ENCODE measurements around the gene CLK2. TPM values are rescaled to one million over a fixed set of nuclear protein-coding genes. Genes with fewer than 3 reads are reported as not detected.
"Not testable (repeated sequence)": the region's sequence is repeated elsewhere in the genome, so short reads cannot be mapped to it uniquely, and the experiment has no call there.

Gene CLK2
- polyA plus RNA-seq, 1 donor: 45.2 TPM

GRCh38 chr1:155296661-155297060 is 23.4 kb upstream of the CLK2 start:
- no peak for DNase-seq

DNA sequence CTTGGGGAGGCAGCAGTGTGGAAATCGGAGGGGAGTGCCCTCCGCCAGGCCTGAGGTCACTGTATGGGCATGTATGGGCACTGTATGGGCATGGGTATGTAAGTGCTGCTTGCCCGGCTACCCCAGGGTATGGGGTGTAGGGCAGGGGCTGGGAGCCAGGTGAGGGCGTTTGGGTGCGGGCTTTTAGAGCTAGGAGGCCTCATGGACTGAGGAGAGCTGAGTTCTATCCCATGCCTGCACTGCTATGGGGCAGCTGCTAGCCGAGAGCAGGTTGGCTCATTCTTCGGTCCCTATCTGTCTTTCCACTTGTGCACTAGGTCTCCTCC is 22.6 kb upstream of the CLK2 start:
- DNase-seq: no peak

DNA sequence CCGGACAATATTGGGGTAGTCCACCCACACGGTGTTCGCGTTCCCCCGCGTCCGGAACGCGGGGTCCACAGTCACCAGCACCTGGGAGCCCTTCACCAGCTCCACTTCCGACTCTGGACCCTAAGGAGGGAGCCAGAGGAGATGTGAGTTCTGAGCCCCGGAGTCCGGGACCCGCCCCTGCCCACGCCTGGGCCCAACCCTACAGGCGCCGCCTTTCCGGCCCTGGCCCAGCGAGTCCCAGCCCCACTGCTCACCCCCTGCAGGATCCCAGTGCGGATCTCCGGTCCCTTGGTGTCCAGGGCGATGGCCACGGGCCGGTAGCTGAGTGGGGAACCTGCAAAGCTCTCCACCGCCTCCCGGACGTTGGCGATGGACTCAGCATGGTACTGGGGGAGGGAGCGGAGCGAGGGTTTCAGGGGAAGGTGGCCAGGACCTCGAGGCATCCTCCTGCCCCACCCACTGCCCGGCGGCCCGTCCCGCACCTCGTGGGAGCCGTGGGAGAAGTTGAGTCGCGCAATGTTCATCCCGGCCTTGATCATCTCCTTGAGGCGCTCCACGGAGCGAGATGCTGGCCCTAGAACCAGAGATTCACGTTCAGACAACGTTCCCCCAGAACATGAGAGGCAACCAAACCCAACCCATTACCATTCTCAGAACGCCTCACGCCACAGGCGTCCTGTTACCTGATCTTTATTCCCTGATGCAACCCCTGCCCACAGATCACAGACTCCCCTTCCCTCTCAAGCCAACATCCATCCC is 22.1 kb upstream of the CLK2 start:
- no peak for DNase-seq

DNA sequence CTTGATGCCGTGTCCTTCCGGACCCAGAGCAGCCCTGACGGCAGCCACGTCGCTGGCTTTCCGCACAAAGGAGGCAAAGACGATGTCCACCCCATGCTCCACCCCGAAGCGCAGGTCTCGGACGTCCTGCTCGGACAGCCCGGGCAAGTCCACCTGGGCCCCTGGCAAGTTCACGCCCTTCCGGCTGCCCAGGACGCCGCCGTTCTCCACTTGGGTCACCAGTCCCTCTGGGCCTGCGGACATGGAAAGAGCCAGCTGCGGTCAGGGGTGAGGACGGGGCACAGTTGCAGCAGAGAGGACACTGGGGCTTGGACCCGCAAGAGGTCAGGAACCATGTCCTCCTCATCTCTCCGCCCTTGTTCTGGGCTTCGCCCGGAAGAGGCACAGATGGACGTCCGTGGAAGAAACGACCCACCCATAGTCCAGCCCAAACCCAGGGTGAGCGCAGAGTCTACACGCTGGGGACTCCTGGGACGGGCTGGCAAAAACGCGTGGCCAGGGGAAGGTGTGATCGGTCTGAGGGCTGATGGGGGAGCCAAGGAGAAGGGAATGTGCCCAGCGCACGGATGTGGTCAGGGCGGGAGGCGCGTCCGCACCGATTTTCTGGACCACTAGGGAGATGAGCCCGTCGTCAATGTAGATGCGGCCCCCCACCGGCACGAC is 21.3 kb upstream of the CLK2 start:
- DNase-seq: no peak

GRCh38 chr1:155293086-155293749 is 19.9 kb upstream of the CLK2 start:
- no peak for DNase-seq

DNA sequence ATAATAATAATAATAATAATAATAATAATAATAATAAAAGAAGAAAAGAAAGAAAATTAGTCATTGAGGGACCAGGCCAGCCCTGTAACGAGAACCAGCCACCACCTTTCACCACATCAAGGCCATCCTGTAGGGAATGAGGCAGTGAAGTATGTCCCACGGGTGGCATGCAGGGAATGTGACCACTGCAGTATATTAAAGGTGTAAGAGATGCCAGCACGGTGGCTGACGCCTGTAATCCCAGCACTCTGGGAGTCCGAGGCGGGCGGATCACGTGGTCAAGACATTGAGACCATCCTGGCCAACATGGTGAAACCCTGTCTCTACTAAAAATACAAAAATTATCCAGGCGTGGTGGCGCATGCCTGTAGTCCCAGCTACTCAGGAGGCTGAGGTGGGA is 17.7 kb upstream of the CLK2 start:
- DNase-seq: not testable (repeated sequence)

DNA sequence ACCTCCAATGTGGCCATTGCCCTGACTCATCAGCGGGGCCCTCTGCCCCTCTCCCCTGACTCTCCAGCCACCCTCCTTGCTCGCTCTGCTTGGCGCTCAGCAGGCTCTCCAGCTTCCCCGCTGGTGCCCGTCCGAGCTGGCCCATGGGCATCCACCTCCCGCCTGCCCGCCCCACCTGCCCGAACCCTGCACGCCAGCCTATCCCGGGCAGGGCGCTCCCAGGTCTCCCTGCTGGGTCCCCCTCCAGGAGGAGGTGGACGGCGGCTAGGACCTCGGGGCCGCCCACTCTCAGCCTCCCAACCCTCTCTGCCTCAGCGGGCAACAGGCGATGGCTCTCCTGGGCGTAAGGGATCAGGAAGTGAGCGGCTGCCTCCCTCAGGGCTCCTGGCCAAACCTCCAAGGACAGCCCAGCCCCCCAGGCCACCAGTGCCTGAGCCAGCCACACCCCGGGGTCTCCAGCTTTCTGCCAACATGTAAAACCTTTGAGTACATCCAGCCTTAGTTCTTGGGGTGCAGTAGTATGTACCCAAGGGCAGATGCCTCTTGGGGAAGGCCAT is 14.8 kb upstream of the CLK2 start:
- no peak for DNase-seq

DNA sequence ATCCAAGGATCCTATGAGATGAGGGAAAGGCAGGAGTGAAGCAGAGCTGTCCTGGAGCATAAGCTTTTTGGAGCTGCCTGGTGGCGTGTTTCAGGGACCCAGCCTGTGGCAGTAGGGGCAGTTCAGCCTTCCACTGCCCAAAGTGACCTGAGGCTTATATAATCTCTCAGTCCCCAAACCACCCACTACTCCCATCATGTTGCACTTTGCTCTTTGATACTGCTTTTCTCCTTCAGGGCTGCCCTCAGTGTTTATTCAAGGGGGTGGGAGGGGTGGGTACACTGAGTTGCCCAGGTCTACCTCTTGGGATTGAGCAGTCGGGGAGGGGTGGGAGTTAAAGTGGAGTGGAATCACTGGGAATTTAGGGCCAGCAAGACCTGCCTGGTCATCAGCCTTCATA is 13.2 kb upstream of the CLK2 start:
- no peak for DNase-seq

GRCh38 chr1:155285631-155286044 is 12.3 kb upstream of the CLK2 start:
- no peak for DNase-seq

GRCh38 chr1:155285063-155285462 is 11.8 kb upstream of the CLK2 start:
- DNase-seq: no peak

DNA sequence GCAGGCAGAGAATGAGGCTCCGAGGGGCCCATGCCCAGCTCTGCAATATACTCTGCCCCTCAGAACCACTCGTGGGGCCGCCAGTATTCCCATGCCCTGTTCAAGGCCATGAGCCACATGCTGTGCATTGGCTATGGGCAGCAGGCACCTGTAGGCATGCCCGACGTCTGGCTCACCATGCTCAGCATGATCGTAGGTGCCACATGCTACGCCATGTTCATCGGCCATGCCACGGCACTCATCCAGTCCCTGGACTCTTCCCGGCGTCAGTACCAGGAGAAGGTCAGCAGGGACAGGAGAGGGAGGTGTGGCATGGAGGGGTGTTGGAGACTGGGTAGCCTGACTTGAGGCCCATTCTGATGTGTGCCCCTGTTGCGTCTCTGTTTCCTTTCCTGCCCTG is 11.2 kb upstream of the CLK2 start:
- no peak for DNase-seq

DNA sequence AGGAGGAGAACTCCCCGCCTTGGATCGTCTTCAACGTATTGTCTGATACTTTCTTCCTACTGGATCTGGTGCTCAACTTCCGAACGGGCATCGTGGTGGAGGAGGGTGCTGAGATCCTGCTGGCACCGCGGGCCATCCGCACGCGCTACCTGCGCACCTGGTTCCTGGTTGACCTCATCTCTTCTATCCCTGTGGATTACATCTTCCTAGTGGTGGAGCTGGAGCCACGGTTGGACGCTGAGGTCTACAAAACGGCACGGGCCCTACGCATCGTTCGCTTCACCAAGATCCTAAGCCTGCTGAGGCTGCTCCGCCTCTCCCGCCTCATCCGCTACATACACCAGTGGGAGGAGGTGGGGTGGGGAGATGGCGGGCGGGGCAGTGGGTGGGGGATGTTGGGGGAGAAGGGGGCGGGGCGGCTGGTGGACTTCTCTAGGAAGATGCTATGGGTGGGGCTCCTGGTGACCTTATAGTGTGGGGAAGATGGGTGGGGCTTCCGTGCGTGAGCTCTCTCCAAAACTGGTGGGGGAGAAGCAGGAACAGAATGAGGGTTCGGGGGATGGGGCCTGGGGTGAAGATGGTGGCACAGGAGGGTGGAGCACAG is 9.3 kb upstream of the CLK2 start:
- DNase-seq: no peak

GRCh38 chr1:155279268-155279667 is 6.0 kb upstream of the CLK2 start:
- DNase-seq: no peak

DNA sequence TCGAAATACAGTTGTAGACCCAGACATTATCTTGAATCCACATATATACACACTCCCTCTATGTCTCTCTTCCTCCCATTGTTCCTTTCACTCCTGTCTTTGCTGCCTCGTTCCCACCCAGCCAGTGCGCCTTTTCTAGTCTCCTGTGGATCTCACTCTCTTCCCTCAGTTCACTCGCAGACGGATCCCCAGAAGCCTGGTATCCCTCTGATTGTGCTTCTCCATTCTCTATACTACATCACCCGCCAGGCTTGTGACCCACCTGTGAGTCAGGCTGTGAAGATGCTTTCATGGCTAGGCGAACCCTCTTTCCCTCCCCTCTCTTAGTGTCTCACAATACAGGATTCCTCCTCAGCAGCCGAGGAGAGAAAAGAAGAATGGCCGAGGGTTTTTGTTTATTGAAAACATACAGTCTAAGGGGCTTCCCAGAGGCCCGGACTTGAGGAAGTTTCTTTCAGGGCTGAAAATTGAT is 5.4 kb upstream of the CLK2 start:
- no peak for DNase-seq

- peak; percentile 55 for DNase-seq
Measured at GRCh38 chr1:155277902-155278688, 4.8 kb upstream of the CLK2 start.

GRCh38 chr1:155277070-155277901 is 4.0 kb upstream of the CLK2 start, which contains the start of gene HCN3:
HCN3 (plus strand) TSS chr1:155277463; CDS start chr1:155277591, 128 bp downstream.
- DNase-seq: peak; percentile 98

DNA sequence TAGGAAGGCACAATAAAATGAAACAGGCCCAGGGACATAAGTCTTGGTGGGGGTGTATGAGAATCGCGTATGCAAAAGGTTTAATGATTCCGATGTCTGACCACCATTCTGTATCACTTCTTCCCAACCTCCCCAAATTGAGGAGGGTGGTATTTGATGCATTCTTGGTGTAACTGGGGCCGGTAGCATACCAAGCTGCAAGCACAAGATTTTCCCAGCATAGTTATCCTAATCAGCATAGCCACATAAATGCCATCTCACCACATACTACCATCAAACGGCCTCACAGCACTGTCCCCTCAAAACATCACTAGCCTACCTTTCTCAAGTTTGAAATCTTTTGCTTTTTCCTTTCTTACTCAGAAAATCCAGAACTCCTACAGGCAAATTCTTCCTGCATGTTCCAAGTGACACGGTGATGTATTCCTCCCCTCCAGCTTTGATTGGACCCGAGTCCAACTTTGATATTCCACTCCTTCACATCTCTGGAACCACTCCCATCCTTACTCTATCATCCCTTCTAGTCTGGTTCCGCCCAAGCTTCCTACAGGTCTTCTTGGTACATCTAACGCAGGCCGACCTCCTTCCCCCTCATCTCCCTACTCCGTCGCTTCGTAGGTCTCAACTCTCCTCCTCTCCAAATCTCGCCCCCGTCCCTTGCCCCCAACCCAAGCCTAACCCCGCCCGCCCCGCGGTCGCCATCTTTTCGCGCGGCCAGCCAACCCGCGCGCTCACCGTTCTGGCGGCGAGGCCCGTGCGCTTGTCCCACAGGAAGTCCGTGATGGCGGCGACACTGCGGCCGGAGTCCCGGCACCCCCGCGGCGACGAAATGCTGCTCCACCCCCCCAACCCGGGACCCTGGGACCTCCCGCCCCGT is 600 bp downstream of the CLK2 start:
- DNase-seq: peak; percentile 50

DNA sequence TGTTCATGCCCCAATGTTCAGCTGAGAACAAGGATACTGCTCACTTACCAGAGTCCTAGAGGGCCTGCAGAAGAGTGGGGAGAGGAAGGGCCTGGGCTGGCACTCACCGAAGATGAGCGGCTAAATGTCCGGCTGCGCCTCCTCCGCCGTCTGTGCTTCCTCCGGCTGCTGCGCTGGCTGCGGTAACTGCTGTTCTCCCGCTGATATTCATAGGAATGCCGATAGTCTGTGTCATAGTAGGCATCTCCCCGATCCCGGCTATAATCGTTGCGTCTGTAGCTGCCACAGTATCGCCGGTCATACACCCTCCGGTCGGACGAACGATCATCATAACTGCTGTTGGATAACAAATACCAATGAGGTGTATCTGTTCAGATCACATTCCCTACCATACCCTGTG is 3.9 kb downstream of the CLK2 start:
- no peak for DNase-seq

DNA sequence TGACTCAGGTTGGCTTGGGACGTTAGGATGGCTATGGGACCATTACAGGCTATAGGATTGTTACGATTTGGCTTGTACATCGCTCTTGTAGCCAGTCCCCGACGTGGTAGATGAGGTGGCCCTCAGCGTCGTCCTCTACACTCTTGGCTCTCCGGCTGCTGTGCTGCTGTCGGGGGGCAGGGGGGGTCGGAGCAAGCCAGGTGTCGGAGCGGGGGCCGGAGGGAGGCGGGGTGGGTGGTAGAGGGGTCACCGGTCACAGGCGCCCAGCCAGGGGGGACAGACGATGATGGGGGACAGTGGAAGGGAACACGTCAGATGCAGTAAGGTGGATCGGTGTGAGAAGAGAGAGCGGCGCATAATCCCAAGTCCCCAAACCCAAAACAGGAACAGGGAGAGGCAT is 4.7 kb downstream of the CLK2 start:
- no peak for DNase-seq

GRCh38 chr1:155267373-155267772 is 5.9 kb downstream of the CLK2 start:
- no peak for DNase-seq
